SU-DHL-6 (cell line): ENCODE results near the gene HOXC4.
A peak's percentile ranks its signal among the peaks of the same experiment; 100 is the strongest.

Experiments used
- H2AFZ ChIP-seq: fragments of 200-600 bp; sonication (generic); 2 replicates; pipeline ENCODE4 v1.6.1; 2014; ENCODE audit warnings: low read depth, mild to moderate bottlenecking, moderate library complexity, mixed read lengths, antibody characterized with exemption, low read length; ENCODE audit not compliant: severe bottlenecking
- H3F3A ChIP-seq: fragments of 200-600 bp; shearing (Covaris generic); 2 replicates; pipeline ENCODE4 v1.6.0; 2016; ENCODE audit warnings: antibody characterized with exemption, mild to moderate bottlenecking; ENCODE audit not compliant: insufficient read depth
- H3K27ac ChIP-seq: fragments of 200-600 bp; sonication (generic); 2 replicates; pipeline ENCODE4 v1.5.1; 2016; ENCODE audit warnings: low read depth, mild to moderate bottlenecking, low read length, moderate library complexity, mixed read lengths
- H3K27me3 ChIP-seq: fragments of 200-600 bp; sonication (generic), shearing (Covaris generic); 2 replicates; pipeline ENCODE4 v1.6.0; 2014; ENCODE audit warnings: mild to moderate bottlenecking, low read length
- H3K36me3 ChIP-seq: fragments of 200-600 bp; sonication (generic); 2 replicates; pipeline ENCODE4 v1.6.1; 2014; ENCODE audit warnings: mild to moderate bottlenecking, low read length, mixed read lengths
- H3K4me2 ChIP-seq: fragments of 300-600, 200-600 bp; shearing (Covaris generic), sonication (generic); 2 replicates; pipeline ENCODE4 v1.6.0; 2014; ENCODE audit warnings: low read length, low read depth, mild to moderate bottlenecking; ENCODE audit not compliant: poor library complexity, severe bottlenecking
- H3K4me3 ChIP-seq: fragments of 200-600 bp; sonication (generic); 2 replicates; pipeline ENCODE4 v1.5.1; 2014; ENCODE audit warnings: antibody characterized with exemption, low read length, mild to moderate bottlenecking, mixed read lengths; ENCODE audit not compliant: insufficient read depth, poor library complexity, severe bottlenecking
- H3K79me2 ChIP-seq: fragments of 200-600 bp; sonication (generic); 2 replicates; pipeline ENCODE4 v1.6.1; 2014; ENCODE audit warnings: mild to moderate bottlenecking, low read length, moderate library complexity; ENCODE audit not compliant: insufficient read depth
- H3K9ac ChIP-seq: fragments of 200-600 bp; sonication (generic); 2 replicates; pipeline ENCODE4 v1.7.0; 2014; ENCODE audit warnings: mild to moderate bottlenecking, low read length
- H3K9me2 ChIP-seq: fragments of 200-600 bp; sonication (generic); replicated peaks from 2 replicates; pipeline ENCODE4 v1.6.1; 2014; ENCODE audit warnings: low read length; ENCODE audit not compliant: insufficient read depth
- H3K9me3 ChIP-seq: fragments of 200-600 bp; sonication (generic); 2 replicates; pipeline ENCODE4 v1.6.1; 2014; ENCODE audit warnings: low read length, mixed read lengths; ENCODE audit not compliant: insufficient read depth
- H4K20me1 ChIP-seq: fragments of 200-600 bp; sonication (generic); 2 replicates; pipeline ENCODE4 v1.6.1; 2014; ENCODE audit warnings: low read depth, mild to moderate bottlenecking, antibody characterized with exemption, low read length, moderate library complexity, mixed read lengths
- CTCF ChIP-seq: fragments of 200-600 bp; sonication (generic); IDR thresholded peaks from one replicate; pipeline ENCODE4 v1.5.1; 2017; ENCODE audit warnings: antibody characterized with exemption, mild to moderate bottlenecking, low read length, moderate library complexity; ENCODE audit not compliant: insufficient read depth, poor library complexity, severe bottlenecking
- EZH2phosphoT487 ChIP-seq: fragments of 200-600 bp; sonication (generic), shearing (Covaris generic); conservative IDR thresholded peaks from 2 replicates; pipeline ENCODE4 v1.6.1; 2018; ENCODE audit warnings: mild to moderate bottlenecking, antibody characterized with exemption, low read length, moderate library complexity, mixed read lengths

HOXC4 gene

GRCh38 chr12:54021432-54022013 lies 32.1 kb upstream of the HOXC4 start:
- TF ChIP-seq CTCF: peak; percentile 23
- TF ChIP-seq EZH2phosphoT487: no peak
- Histone ChIP-seq H3K27me3 (no peaks in the 10 kb centered on the region), H3K4me3 (no peak overlapping the region)

DNA sequence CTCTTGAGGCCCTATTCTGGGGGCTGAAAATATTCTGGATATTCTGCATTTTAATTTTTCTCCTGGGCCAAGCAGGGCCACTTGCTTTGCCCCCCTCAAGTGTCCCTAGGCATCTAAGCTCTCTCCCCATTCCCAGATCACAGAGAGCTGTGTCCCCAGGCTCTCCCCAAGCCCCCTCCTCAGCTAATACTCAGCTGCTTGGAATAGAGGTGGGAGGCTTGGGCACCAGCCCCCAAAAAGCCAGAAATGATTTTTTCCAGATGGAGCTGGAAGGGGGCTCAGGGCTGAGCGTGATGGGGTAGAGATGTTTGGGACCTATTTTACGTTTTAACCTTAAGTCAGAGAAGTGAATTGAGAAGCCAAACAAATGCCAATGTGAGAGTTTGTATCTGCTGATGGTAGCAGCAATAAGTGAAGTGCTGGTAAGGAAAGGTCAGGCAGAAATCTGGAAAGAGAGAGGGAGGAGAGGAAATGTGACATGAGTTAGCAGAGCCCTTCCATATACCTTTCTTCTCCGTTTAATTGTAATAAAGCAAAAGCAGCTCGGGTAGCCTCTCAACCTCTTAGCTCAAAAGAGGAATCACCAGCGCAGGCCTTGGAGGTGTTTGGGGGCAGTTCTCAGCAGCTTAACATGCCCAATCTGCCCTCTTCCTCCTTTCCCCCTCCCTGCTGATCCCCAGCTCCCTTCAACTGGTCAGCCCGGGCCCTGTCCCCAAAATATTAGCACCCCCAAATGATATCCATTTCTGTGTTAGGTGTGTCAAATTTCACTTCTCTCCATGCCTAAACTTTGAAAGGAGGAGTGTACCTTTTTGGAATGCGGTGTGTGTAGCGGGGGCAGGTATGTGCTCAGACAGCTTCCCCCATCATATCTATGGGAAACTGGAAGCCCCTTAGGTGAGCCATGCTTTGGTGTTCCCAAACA lies 30.4 kb upstream of the HOXC4 start:
- H3F3A ChIP-seq: no peaks in the 10 kb centered on the region
- no peak overlapping the region for H3K4me2 ChIP-seq
- H3K27me3 ChIP-seq: no peaks in the 10 kb centered on the region
- no peak overlapping the region for H2AFZ ChIP-seq
- H3K36me3 ChIP-seq: no peaks in the 10 kb centered on the region
- H3K9ac ChIP-seq: no peak overlapping the region
- H3K9me2 ChIP-seq: no peaks in the 10 kb centered on the region
- TF ChIP-seq CTCF (no peak), EZH2phosphoT487 (no peak)
- no peaks in the 10 kb centered on the region for H3K9me3 ChIP-seq
- no peak overlapping the region for H3K4me3 ChIP-seq
- H3K79me2 ChIP-seq: no peaks in the 10 kb centered on the region
- no peak overlapping the region for H3K27ac ChIP-seq
- H4K20me1 ChIP-seq: no peaks in the 10 kb centered on the region

More at GRCh38 chr12:54021432-54022013, 32.1 kb upstream of the HOXC4 start:
- Histone ChIP-seq H4K20me1 (no peaks in the 10 kb centered on the region), H2AFZ (no peak overlapping the region), H3F3A (no peaks in the 10 kb centered on the region), H3K27ac (no peak overlapping the region), H3K9ac (no peak overlapping the region), H3K9me2 (no peaks in the 10 kb centered on the region), H3K9me3 (no peaks in the 10 kb centered on the region), H3K79me2 (no peaks in the 10 kb centered on the region), H3K36me3 (no peaks in the 10 kb centered on the region), H3K4me2 (no peak overlapping the region)

DNA sequence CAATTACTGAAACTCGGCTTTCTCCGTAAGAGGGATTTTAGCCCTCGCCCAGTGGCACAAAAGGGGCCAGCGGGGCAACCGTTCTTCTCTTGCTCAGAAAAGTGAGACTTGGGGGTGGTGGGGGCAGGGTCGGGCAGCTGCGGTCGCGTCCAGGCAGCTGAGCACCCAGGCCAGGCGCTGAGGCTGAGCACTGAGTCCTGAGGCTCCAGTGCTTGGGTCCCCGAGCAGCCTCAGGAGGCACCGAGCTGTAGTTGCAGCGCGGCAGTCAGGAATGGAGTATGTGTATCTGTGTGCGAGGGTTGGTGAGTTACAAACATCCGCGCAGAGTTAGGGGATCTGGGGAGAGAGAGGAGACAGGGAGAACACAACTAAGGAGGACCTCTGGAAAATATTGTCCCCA lies 29.5 kb upstream of the HOXC4 start:
- Histone ChIP-seq H3K27ac (no peak overlapping the region), H3K9ac (no peak overlapping the region), H3F3A (no peaks in the 10 kb centered on the region), H3K9me3 (no peaks in the 10 kb centered on the region), H3K36me3 (no peaks in the 10 kb centered on the region), H4K20me1 (no peaks in the 10 kb centered on the region), H3K9me2 (no peaks in the 10 kb centered on the region), H3K27me3 (no peaks in the 10 kb centered on the region), H2AFZ (no peak overlapping the region), H3K4me3 (no peak overlapping the region), H3K79me2 (no peaks in the 10 kb centered on the region), H3K4me2 (no peak overlapping the region)
- no peak for TF ChIP-seq EZH2phosphoT487
- no peak for TF ChIP-seq CTCF
